Measurements from ENCODE around the gene MAMDC2. TPM values are rescaled to one million over a fixed set of nuclear protein-coding genes. Genes with fewer than 3 reads are reported as not detected.

The MAMDC2 gene
- total and polyA plus RNA-seq, 5 donors: 11.5 to 18.1 (median 15.9) TPM

- no peaks in the 10 kb centered on the region for H3K27me3 ChIP-seq (ENCODE audit: control insufficient read depth, insufficient read depth)
- H3K4me3 ChIP-seq (ENCODE audit: low read length): no peak overlapping the region
- peak; percentile 13 to 45 for ATAC-seq
- peaks cover 10% of the 10 kb centered on the region for H3K4me1 ChIP-seq (ENCODE audit: control insufficient read depth, insufficient read depth, low read length)
- H3K27ac ChIP-seq (ENCODE audit: low read length): peak overlapping the region; percentile 17
- H3K9me3 ChIP-seq (ENCODE audit: control insufficient read depth, low read length): no peaks in the 10 kb centered on the region
- WGBS: 45% methylated on average over 2 of the region's 2 CpGs
- no peak for DNase-seq
- intact Hi-C loops (cut with DNase I): no loop called here
Observed at GRCh38 chr9:70121818-70122436, 78.3 kb downstream of the MAMDC2 start.

- WGBS: 88% methylated on average over 4 of the region's 4 CpGs
- ATAC-seq: no peak
- Histone ChIP-seq H3K27me3 (ENCODE audit: control insufficient read depth, insufficient read depth) (no peaks in the 10 kb centered on the region), H3K4me1 (ENCODE audit: control insufficient read depth, insufficient read depth, low read length) (peaks cover 14% of the 10 kb centered on the region), H3K27ac (ENCODE audit: low read length) (no peak overlapping the region), H3K4me3 (ENCODE audit: low read length) (no peak overlapping the region), H3K9me3 (ENCODE audit: control insufficient read depth, low read length) (no peaks in the 10 kb centered on the region)
- DNase-seq: no peak
- intact Hi-C loops (cut with DNase I): no loop called here
Observed at GRCh38 chr9:70123695-70124094, 80.0 kb downstream of the MAMDC2 start.

- DNase-seq (no peak), ATAC-seq (no peak)
- Histone ChIP-seq H3K27me3 (ENCODE audit: control insufficient read depth, insufficient read depth) (no peaks in the 10 kb centered on the region), H3K4me1 (ENCODE audit: control insufficient read depth, insufficient read depth, low read length) (peaks cover 11% of the 10 kb centered on the region), H3K9me3 (ENCODE audit: control insufficient read depth, low read length) (no peaks in the 10 kb centered on the region), H3K27ac (ENCODE audit: low read length) (peak overlapping the region; percentile 65), H3K4me3 (ENCODE audit: low read length) (no peak overlapping the region)
- intact Hi-C loops (cut with DNase I): no loop called here
- 73% methylated on average over 4 of the region's 4 CpGs for WGBS
Observed at GRCh38 chr9:70125621-70126263, 82.1 kb downstream of the MAMDC2 start.

- no peak for DNase-seq
- Histone ChIP-seq H3K27me3 (ENCODE audit: control insufficient read depth, insufficient read depth) (no peaks in the 10 kb centered on the region), H3K27ac (ENCODE audit: low read length) (peak overlapping the region; percentile 67), H3K4me1 (ENCODE audit: control insufficient read depth, insufficient read depth, low read length) (peaks cover 11% of the 10 kb centered on the region), H3K9me3 (ENCODE audit: control insufficient read depth, low read length) (no peaks in the 10 kb centered on the region), H3K4me3 (ENCODE audit: low read length) (no peak overlapping the region)
- ATAC-seq: peak; percentile 52 to 79
- WGBS: 48% methylated on average over 6 of the region's 6 CpGs
- intact Hi-C loops (cut with DNase I): no loop called here
Observed at GRCh38 chr9:70127036-70127435, 83.4 kb downstream of the MAMDC2 start.

- peak overlapping the region; percentile 67 for H3K27ac ChIP-seq (ENCODE audit: low read length)
- 59% methylated on average over 7 of the region's 7 CpGs for WGBS
Observed at GRCh38 chr9:70127540-70128416, 84.1 kb downstream of the MAMDC2 start.

GRCh38 chr9:70130266-70130665 lies 86.6 kb downstream of the MAMDC2 start:
- H3K27ac ChIP-seq (ENCODE audit: low read length): no peak overlapping the region
- 92% methylated on average over 2 of the region's 2 CpGs for WGBS
- DNase-seq (no peak), ATAC-seq (no peak)
- H3K9me3 ChIP-seq (ENCODE audit: control insufficient read depth, low read length): no peaks in the 10 kb centered on the region
- peaks cover 14% of the 10 kb centered on the region for H3K4me1 ChIP-seq (ENCODE audit: control insufficient read depth, insufficient read depth, low read length)
- H3K27me3 ChIP-seq (ENCODE audit: control insufficient read depth, insufficient read depth): no peaks in the 10 kb centered on the region
- no peak overlapping the region for H3K4me3 ChIP-seq (ENCODE audit: low read length)
- intact Hi-C loops (cut with DNase I): no loop called here

More at GRCh38 chr9:70127540-70128416, 84.1 kb downstream of the MAMDC2 start:
- no peak for DNase-seq
- peak; percentile 56 to 72 for ATAC-seq
- Histone ChIP-seq H3K27me3 (ENCODE audit: control insufficient read depth, insufficient read depth) (no peaks in the 10 kb centered on the region), H3K9me3 (ENCODE audit: control insufficient read depth, low read length) (no peaks in the 10 kb centered on the region), H3K4me1 (ENCODE audit: control insufficient read depth, insufficient read depth, low read length) (peaks cover 11% of the 10 kb centered on the region), H3K4me3 (ENCODE audit: low read length) (no peak overlapping the region)
- intact Hi-C loops (cut with DNase I): no loop called here

- no peaks in the 10 kb centered on the region for H3K9me3 ChIP-seq (ENCODE audit: control insufficient read depth, low read length)
- ATAC-seq (no peak), DNase-seq (no peak)
- no peaks in the 10 kb centered on the region for H3K27me3 ChIP-seq (ENCODE audit: control insufficient read depth, insufficient read depth)
- H3K4me1 ChIP-seq (ENCODE audit: control insufficient read depth, insufficient read depth, low read length): peaks cover 9% of the 10 kb centered on the region
- intact Hi-C loops (cut with DNase I): no loop called here
- no peak overlapping the region for H3K4me3 ChIP-seq (ENCODE audit: low read length)
- WGBS: 59% methylated on average over 1 of the region's 1 CpG
- H3K27ac ChIP-seq (ENCODE audit: low read length): no peak overlapping the region
Observed at GRCh38 chr9:70131296-70131695, 87.6 kb downstream of the MAMDC2 start.

GRCh38 chr9:70133253-70134208 lies 89.9 kb downstream of the MAMDC2 start:
- Histone ChIP-seq H3K27ac (ENCODE audit: low read length) (no peak overlapping the region), H3K4me3 (ENCODE audit: low read length) (no peak overlapping the region), H3K9me3 (ENCODE audit: control insufficient read depth, low read length) (no peaks in the 10 kb centered on the region), H3K4me1 (ENCODE audit: control insufficient read depth, insufficient read depth, low read length) (peaks cover 3% of the 10 kb centered on the region), H3K27me3 (ENCODE audit: control insufficient read depth, insufficient read depth) (no peaks in the 10 kb centered on the region)
- no peak for DNase-seq
- ATAC-seq: peak; percentile 40 to 56
- WGBS: 74% methylated on average over 6 of the region's 6 CpGs
- intact Hi-C loops (cut with DNase I): no loop called here

GRCh38 chr9:70134360-70134759 lies 90.7 kb downstream of the MAMDC2 start:
- peaks cover 3% of the 10 kb centered on the region for H3K4me1 ChIP-seq (ENCODE audit: control insufficient read depth, insufficient read depth, low read length)
- DNase-seq (no peak), ATAC-seq (no peak)
- no peak overlapping the region for H3K4me3 ChIP-seq (ENCODE audit: low read length)
- H3K27me3 ChIP-seq (ENCODE audit: control insufficient read depth, insufficient read depth): no peaks in the 10 kb centered on the region
- WGBS: 98% methylated on average over 1 of the region's 1 CpG
- H3K9me3 ChIP-seq (ENCODE audit: control insufficient read depth, low read length): no peaks in the 10 kb centered on the region
- no peak overlapping the region for H3K27ac ChIP-seq (ENCODE audit: low read length)
- intact Hi-C loops (cut with DNase I): no loop called here

GRCh38 chr9:70135176-70135575 lies 91.5 kb downstream of the MAMDC2 start:
- intact Hi-C loops (cut with DNase I): no loop called here
- Histone ChIP-seq H3K4me1 (ENCODE audit: control insufficient read depth, insufficient read depth, low read length) (peaks cover 3% of the 10 kb centered on the region), H3K4me3 (ENCODE audit: low read length) (no peak overlapping the region), H3K27ac (ENCODE audit: low read length) (no peak overlapping the region), H3K9me3 (ENCODE audit: control insufficient read depth, low read length) (no peaks in the 10 kb centered on the region), H3K27me3 (ENCODE audit: control insufficient read depth, insufficient read depth) (no peaks in the 10 kb centered on the region)
- DNase-seq: no peak
- no peak for ATAC-seq

All from right cardiac atrium (tissue), 5 donors.